Keratinocyte (primary cell): ENCODE results near the gene VTI1A. TPM values are rescaled to one million over a fixed set of nuclear protein-coding genes. Genes with fewer than 3 reads are reported as not detected.
"Not testable (repeated sequence)": the region's sequence is repeated elsewhere in the genome, so short reads cannot be mapped to it uniquely, and the experiment has no call there.

ENCODE experiments used
- DNase-seq: peaks from one replicate; pipeline ENCODE4 v3.0.0-alpha.2; 2011; ENCODE audit warnings: low read depth, missing footprints, low spot score
- FAIRE-seq: peaks from 2 replicates; lab custom pipeline; 2011; peaks lifted over from hg19 to GRCh38; lab: Jason Lieb, UNC
- H2AFZ ChIP-seq: 2 replicates; pipeline ENCODE4 v1.6.0; 2012; ENCODE audit warnings: low read length, control low read depth, inconsistent platforms; ENCODE audit not compliant: control insufficient read depth
- H3K27ac ChIP-seq: 2 replicates; pipeline ENCODE4 v1.5.1; 2011; ENCODE audit warnings: low read length; ENCODE audit not compliant: control insufficient read depth, insufficient read depth
- H3K27me3 ChIP-seq: 3 replicates; pipeline ENCODE4 v1.6.0; 2011; ENCODE audit warnings: low read length; ENCODE audit not compliant: control insufficient read depth, insufficient read depth; ENCODE audit errors: extremely low read depth
- H3K36me3 ChIP-seq, 2 experiments: 2 replicates in 1 of 2; 3 replicates in 1 of 2; pipeline ENCODE4 v1.5.1; 2011; ENCODE audit warnings: low read length in 2 of 2, mild to moderate bottlenecking in 1 of 2; ENCODE audit not compliant: control insufficient read depth in 2 of 2, insufficient read depth in 2 of 2; ENCODE audit errors: extremely low read depth in 1 of 2
- H3K4me1 ChIP-seq: 3 replicates; pipeline ENCODE4 v1.5.1; 2011; ENCODE audit warnings: low read length; ENCODE audit not compliant: control insufficient read depth, insufficient read depth; ENCODE audit errors: extremely low read depth
- H3K4me2 ChIP-seq: 3 replicates; pipeline ENCODE4 v1.6.0; 2011; ENCODE audit warnings: low read depth, low read length; ENCODE audit not compliant: control insufficient read depth, insufficient read depth; ENCODE audit errors: extremely low read depth
- H3K4me3 ChIP-seq, 3 experiments: fragments of 200-600 bp in 1 of 3; sonication (generic) in 1 of 3; 2 replicates in 2 of 3; 3 replicates in 1 of 3; pipeline ENCODE4 v1.5.1; 2011 to 2016; ENCODE audit warnings: low read length in 3 of 3, mild to moderate bottlenecking in 3 of 3, control low read depth in 2 of 3, inconsistent platforms in 1 of 3, low read depth in 1 of 3, mixed read lengths in 1 of 3, mixed run types in 1 of 3, moderate library complexity in 1 of 3; ENCODE audit not compliant: control insufficient read depth in 2 of 3, insufficient read depth in 2 of 3; ENCODE audit errors: extremely low read depth in 1 of 3
- H3K79me2 ChIP-seq: 2 replicates; pipeline ENCODE4 v1.6.0; 2012; ENCODE audit warnings: low read length; ENCODE audit not compliant: control insufficient read depth, insufficient read depth
- H3K9ac ChIP-seq: 3 replicates; pipeline ENCODE4 v1.6.0; 2011; ENCODE audit warnings: low read length; ENCODE audit not compliant: control insufficient read depth, insufficient read depth; ENCODE audit errors: extremely low read depth
- H3K9me1 ChIP-seq: 3 replicates; pipeline ENCODE4 v1.6.0; 2011; ENCODE audit warnings: low read length; ENCODE audit not compliant: control insufficient read depth, insufficient read depth; ENCODE audit errors: extremely low read depth
- H3K9me3 ChIP-seq: 2 replicates; pipeline ENCODE4 v1.5.1; 2012; ENCODE audit warnings: low read depth, low read length; ENCODE audit not compliant: control insufficient read depth
- H4K20me1 ChIP-seq: 3 replicates; pipeline ENCODE4 v1.6.0; 2011; ENCODE audit warnings: low read length; ENCODE audit not compliant: control insufficient read depth, insufficient read depth; ENCODE audit errors: extremely low read depth
- EZH2 ChIP-seq: IDR thresholded peaks from one replicate; pipeline ENCODE4 v1.6.1; 2012; ENCODE audit warnings: inconsistent platforms, mild to moderate bottlenecking, low read length, moderate library complexity
- dilution Hi-C: fragments of 300-500 bp; cut with MboI; formaldehyde crosslinking; loops from one replicate; pipeline ENCODE4 v1.7.0; 2020; ENCODE audit warnings: low sequenced_read_pairs; ENCODE audit not compliant: extremely low pct_ligation_motif_present
- polyA plus RNA-seq, 5 experiments: library from polyadenylated mRNA; depleted of rRNA in 3 of 5; stranded (reverse) in 3 of 5; stranded (forward) in 1 of 5; unstranded in 1 of 5; fragments of >200 nt; gene quantifications; 1 replicate in 1 of 5; 2 replicates in 3 of 5; 3 replicates in 1 of 5; pipeline versions ENCODE4 v1.2.1 to v1.2.3, GENCODE V29; 2011 to 2012; ENCODE audit warnings: missing spikeins in 2 of 5, low read depth in 1 of 5, low replicate concordance in 1 of 5
- TF ChIP-seq, protein P1 (sequence below), 3 experiments: IDR thresholded peaks in 1 of 3; conservative IDR thresholded peaks in 1 of 3; optimal IDR thresholded peaks in 1 of 3; 2 replicates in 2 of 3; 3 replicates in 1 of 3; pipeline versions ENCODE3 to v1.5.1; 2011; ENCODE audit warnings: low read length in 3 of 3, mild to moderate bottlenecking in 3 of 3, moderate library complexity in 2 of 3, control low read depth in 1 of 3, inconsistent platforms in 1 of 3; ENCODE audit not compliant: insufficient read depth in 2 of 3; ENCODE audit errors: extremely low read depth in 1 of 3

Gene VTI1A
- polyA plus RNA-seq, 1 donor (not counting 4 experiments of a cell fraction or from before 2014, with no cell fraction given): 18.5 TPM

DNA sequence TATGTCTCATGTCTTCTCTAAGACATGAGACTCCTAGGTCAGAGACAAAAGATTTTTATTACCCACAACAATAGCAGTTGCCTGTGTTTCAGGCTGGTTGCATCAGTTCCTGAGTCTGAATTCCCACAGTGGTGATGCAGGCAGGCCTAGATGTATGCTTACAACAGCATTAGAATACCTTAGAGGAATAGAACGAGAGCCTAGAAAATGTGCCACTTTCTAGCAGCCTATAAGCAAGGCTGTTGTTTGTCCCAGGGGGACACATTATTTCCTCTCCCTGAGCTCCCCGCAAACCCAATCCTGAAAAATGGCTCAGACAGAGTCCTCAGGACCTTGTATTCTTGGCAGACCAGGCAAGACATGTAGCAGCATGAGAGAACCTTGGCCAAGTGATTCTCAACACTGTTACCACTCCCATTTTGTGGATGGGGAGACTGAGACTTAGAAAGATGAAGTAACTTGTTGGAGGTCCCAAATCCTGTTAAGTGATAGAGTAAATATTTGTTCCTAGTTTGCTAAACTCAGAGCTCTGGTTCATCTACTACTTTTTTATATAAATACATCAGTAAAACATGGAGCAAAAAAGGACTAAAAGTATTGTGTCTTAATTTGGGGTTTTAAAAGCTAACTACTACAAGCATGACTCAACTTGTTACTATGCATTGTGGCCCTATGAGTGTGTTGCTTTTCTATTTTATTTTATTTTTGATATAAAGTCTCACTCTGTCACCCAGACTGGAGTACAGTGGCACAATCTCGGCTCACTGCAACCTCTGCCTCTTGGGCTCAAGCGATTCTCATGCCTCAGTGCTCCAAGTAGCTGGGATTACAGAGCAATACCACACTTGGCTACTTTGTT is 14.2 kb downstream of the VTI1A start:
- H3K4me3 ChIP-seq: peak overlapping the region in 1 of 3 experiments; percentile 7
- FAIRE-seq: no peak
- H3K9me3 ChIP-seq: no peaks in the 10 kb centered on the region
- no peak overlapping the region for H2AFZ ChIP-seq
- H3K36me3 ChIP-seq: peaks cover 3 to 11% of the 10 kb centered on the region in 2 experiments
- H3K79me2 ChIP-seq: peaks cover 4% of the 10 kb centered on the region
- H3K27me3 ChIP-seq: no peaks in the 10 kb centered on the region
- peak overlapping the region; percentile 100 for H3K27ac ChIP-seq
- H3K4me1 ChIP-seq: peaks cover 12% of the 10 kb centered on the region
- H3K4me2 ChIP-seq: peak overlapping the region; percentile 38
- no peaks in the 10 kb centered on the region for H4K20me1 ChIP-seq
- no peak for TF ChIP-seq EZH2
- TF ChIP-seq, protein P1, sequence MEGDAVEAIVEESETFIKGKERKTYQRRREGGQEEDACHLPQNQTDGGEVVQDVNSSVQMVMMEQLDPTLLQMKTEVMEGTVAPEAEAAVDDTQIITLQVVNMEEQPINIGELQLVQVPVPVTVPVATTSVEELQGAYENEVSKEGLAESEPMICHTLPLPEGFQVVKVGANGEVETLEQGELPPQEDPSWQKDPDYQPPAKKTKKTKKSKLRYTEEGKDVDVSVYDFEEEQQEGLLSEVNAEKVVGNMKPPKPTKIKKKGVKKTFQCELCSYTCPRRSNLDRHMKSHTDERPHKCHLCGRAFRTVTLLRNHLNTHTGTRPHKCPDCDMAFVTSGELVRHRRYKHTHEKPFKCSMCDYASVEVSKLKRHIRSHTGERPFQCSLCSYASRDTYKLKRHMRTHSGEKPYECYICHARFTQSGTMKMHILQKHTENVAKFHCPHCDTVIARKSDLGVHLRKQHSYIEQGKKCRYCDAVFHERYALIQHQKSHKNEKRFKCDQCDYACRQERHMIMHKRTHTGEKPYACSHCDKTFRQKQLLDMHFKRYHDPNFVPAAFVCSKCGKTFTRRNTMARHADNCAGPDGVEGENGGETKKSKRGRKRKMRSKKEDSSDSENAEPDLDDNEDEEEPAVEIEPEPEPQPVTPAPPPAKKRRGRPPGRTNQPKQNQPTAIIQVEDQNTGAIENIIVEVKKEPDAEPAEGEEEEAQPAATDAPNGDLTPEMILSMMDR (optimal IDR thresholded peaks at IDR 0.05 in 1 of 3, IDR thresholded peaks at IDR 0.05 in 1 of 3, conservative IDR thresholded peaks at IDR 0.05 in 1 of 3; ENCODE audit: extremely low read depth in 1 of 3, insufficient read depth in 2 of 3, low read length in 3 of 3): no peak
- H3K9me1 ChIP-seq: no peaks in the 10 kb centered on the region
- H3K9ac ChIP-seq: peak overlapping the region; percentile 76
- dilution Hi-C loops: no loop called here
- peak; percentile 33 for DNase-seq

DNA sequence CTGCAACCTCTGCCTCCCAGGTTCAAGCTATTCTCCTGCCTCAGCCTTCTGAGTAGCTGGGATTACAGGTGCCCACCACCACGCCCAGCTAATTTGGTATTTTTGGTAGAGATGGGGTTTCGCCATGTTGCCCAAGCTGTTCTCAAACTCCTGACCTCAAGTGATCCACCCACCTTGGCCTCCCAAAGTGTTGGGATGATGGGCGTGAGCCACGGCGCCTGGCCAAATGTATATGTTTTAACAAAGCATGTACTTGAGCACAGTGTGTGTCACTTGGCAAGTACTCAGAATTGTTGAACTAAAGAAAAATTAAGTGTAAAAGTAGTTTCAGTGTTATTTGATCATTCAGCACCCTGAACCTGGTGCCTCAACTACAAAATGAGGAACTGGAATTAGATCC is 17.1 kb downstream of the VTI1A start:
- H2AFZ ChIP-seq, H3K4me2 ChIP-seq, H4K20me1 ChIP-seq, DNase-seq, FAIRE-seq, dilution Hi-C loops, H3K9me1 ChIP-seq, H3K27ac ChIP-seq, H3K79me2 ChIP-seq, H3K9ac ChIP-seq, H3K9me3 ChIP-seq, H3K4me3 ChIP-seq, H3K27me3 ChIP-seq: not testable (repeated sequence)
- Histone ChIP-seq H3K4me1 (peaks cover 12% of the 10 kb centered on the region), H3K36me3 (peaks cover 3 to 11% of the 10 kb centered on the region in 2 experiments)
